ENCODE measurements around the gene MICU1.
"Not testable (repeated sequence)": the region's sequence is repeated elsewhere in the genome, so short reads cannot be mapped to it uniquely, and the experiment has no call there.

The MICU1 gene

DNA sequence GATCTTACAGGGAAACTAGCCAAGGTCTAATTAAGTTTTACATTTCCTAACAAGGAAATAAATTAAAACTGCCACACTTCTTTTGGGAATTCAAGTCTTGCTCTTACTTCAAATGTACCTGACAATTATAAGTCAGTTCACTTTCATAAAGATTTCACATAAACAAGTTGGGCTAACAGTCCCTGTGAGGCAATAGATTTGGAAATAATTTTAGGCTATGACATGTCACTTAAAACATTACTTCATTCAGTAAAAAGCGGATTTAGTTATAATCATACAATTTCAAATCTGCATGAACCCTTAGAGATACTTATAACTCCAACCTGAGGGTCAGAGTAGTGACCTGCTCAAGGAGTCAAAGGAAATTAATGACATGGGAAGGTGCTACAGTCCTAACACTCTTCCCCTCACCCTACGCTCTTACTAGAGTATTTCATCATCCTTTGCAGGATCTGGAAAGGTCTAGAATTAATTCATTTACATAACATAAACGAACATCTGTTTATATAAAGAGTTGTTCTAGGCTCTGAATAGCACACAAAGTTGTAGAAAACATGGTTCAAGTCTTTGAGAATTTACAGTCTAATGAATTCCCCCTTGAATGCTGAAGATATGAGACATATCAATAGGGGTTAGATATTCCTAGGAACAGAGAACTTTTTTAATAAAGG lies 238.8 kb downstream of the MICU1 start:
- no peak for DNase-seq (ENCODE audit: low read depth)

DNA sequence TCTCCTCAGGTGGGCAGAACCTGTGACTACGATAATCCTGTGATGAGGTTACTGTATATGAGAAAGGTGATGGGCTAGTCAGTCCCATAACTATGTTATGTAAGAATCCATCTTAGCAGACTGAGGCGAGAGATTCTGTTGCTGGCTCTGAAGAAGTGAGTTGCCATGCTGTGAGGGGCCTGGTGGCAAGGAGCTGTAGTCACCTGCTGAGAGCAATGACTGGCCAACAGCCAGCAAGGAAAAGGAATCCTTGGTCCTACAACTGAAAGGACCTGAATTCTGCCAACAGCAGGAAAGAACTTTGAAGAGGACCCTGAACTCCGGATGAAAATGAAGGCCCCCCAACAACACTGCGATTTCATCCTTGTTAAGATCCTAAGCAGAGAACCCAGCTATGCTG lies 240.2 kb downstream of the MICU1 start:
- no peak for DNase-seq (ENCODE audit: low read depth)

DNA sequence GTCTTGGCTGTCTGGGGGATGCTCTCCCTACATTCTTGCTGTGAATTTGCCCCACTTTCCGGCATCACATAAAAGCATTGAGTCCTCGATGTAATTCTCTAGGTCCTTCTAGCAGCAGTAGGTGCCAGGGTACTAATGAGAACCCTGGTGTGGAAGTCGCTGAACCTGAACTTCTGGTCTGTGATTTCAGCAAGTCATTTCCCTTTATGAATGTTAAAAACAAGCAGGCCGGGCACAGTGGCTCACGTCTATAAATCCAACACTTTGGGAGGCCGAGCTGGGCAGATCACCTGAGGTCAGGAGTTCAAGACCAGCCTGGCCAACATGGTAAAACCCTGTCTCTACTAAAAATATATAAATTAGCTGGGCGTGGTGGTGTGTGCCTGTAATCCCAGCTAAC lies 240.9 kb downstream of the MICU1 start:
- not testable (repeated sequence) for DNase-seq (ENCODE audit: low read depth)

DNA sequence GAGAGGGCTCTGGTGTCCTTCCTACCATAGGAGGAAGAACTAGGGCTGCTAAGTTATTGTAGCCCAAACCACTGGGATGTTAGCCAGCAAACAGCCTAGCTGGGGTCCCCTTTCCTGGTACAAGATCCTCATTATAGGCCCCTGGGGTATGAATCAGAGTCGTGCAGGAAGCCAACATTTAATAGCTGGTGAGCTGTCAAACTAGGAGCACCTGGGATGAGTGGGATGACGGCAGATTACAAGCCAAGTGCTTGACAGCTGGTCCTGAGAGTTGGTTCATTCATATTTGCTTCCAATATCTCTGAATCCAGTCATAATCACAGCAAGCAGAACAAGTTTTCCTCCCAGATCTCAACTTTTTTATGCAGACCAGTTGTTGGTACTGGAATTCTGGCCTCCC lies 246.1 kb downstream of the MICU1 start:
- no peak for DNase-seq (ENCODE audit: low read depth)

DNA sequence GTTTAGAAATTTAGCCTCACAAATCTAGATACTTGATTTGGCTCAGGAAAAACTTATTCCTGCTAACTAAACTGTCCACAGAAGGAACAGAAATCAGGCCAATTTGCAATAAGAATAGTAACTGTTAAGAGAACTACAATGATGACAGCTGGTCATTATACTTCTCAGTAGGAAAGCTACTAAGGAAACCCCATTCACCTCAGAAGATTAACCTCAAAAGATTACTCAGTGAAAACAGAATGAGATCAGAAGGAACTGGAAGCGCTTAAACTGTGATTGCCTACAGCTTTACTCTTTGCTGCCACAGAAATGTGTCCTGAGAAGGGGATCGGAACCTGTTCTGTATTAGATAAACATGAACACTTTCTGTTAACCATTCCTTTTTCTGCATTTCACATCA lies 246.8 kb downstream of the MICU1 start:
- DNase-seq (ENCODE audit: low read depth): no peak

DNA sequence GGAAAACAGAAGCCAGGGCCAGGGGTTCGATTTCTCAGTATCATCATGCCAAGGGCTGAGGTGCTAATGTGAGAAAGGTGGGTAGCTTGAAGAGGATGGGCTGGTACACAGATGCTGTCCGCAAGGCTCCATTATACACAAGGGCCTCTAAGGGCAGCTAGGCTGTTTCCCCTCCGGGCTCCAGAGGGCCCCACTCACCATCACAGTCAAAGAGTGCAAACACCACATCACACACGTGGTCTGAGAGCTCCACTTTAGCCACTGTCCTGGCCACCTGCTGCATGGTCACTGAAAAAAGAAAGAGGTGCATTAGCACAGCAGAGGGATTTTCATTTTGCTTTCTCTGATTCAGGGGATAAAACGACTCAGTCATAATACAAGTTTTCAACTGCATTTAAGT lies 250.3 kb downstream of the MICU1 start:
- DNase-seq (ENCODE audit: low read depth): no peak

DNA sequence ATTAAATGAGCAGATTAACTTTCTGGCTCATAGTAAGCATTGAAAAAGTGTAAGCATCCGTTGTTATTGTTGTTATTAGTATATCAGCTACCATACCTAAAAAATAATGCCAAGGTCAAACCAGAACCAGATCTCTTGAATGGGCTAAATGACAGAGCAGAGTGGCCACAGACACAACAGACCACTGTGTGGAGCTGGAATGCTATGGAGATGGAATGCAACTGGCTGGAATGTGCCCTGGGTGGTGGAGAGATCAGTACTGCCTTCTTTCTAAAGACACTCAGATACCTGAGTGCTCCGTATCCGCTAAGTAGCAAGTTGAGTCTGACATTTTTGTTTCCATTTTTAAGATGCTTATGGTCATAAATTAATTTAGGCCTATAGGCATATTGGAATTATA lies 250.7 kb downstream of the MICU1 start:
- no peak for DNase-seq (ENCODE audit: low read depth)

DNA sequence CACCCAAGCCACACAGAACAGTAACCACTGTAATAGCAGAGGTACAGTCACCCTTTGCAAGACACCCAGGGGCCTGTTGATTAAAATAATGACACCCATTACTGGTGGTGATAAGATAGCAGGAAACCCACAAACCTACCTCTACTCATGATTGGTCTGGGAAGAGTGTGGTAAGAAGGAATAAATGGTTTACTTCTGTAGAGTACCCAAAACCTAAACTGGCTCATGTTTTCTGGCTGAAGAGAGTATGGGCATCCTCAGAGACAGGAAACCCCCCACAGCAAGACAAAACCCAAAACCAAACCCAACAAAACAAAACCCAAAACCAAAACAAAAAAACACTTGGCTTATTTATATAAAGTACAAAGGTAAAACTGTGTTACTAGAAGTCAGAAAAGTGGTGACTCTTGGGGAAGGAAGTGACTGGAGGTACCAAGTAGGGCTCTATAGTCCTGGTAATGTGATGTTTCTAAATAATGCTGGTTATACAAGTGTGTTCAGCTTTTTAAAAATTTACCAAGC lies 255.6 kb downstream of the MICU1 start:
- DNase-seq (ENCODE audit: low read depth): no peak

DNA sequence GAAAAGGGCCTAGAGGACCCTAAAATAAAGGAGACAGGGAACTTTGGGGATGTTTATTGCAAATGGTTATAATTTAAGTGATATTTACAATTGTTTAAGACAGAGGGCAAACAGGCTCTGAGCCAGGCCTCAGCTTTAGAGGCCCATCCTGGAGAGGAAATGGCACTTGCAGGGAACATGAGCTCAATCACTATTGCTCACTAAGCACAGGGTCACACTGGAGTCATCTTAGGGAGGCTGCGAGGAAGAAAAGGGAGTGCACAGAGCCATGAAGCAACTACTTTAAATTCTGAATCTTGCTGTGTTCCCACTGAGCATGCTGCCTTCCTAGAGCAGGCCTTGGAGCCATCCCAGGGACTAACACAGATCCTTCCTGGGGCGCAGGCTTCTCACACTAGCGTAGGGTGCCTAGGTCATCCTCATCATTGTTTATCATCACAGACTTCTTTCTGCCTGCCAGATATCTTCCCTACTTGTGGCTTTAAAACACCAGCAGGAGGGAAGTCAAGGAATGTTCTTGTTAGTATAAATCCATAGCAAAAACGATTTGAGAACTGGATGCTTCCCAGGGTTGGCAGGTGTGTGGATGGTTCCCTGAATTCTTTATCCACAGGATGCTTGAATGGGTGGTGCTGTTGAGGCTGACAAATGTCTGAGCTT lies 258.4 kb downstream of the MICU1 start:
- no peak for DNase-seq (ENCODE audit: low read depth)

DNA sequence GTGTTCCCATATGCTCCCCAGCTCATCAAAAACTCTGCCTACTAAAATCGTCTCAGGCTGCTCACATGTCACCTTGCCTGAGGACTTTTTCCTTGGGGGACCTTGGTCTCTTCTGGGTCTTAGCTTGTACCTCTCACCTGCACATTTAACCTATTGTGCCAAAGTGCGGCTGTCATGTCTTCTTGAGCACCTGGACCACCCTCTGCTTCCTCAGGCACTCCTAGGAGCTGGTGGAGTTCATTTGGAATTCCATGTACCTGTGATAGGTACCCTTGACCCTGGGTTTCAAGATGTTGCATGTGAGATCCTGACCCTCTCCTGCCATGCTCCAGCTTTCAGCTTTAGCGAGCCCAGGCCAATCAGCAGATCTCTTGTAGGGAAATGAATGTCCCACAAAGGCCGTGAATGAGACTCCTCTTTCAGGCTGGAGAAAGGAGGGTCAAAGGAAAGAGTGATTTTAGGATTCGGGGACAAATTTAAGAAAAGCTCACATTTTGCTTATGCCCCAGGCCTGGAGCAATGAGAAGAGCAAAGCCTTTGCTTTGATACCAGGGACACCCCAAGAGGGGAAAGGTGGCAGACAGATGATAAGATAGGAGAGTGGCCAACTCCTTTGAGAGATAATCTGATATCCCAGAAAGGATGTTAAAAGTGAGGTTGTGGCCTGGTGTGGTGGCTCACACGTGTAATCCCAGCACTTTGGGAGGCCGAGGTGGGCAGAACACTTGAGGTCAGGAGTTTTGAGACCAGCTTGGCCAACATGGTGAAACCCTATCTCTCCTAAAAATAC lies 260.6 kb downstream of the MICU1 start:
- DNase-seq (ENCODE audit: low read depth): no peak

DNA sequence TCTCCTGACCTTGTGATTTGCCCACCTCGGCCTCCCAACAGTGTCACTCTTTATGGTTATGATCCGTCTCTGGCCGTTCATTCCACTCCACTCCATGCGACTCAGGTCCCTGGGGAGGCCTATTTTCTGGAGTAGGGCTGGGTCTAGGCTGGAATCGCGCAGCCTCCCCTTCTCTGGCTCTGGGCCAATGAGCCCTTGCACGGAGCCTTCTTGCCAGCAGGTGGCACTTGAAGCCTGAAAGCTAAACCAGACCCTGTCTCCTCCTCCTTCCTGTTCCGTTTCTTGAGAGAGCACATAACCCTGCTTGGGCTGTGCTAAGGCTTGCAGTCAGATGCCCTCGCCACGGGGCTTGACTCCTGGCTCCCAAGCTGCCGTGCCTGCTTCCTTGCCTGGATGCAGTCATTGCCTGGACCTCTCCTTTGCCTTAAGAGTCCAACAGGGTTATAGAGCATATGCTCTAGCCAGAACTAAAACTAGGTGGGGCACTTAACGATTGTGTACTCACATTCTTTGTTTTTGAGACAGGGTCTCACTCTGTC lies 261.6 kb downstream of the MICU1 start:
- DNase-seq (ENCODE audit: low read depth): peak; percentile 92

DNA sequence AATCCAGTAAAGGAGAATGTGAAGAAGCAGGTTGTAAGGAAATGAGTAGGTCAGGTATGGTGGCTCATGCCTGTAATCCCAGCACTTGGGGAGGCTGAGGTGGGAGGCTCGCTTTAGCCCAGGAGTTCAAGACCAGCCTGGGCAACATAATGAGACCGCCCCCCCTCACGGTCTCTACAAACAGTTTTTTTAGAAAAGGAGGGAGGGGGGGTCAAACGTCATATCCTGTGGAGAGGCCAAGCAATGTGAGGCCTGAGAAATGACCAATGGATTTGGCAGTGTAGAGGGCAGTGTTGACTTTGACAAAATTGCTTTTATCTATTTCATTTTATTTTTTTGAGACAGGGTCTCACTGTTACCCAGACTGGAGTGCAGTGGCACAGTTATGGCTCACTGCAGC lies 268.9 kb downstream of the MICU1 start:
- no peak for DNase-seq (ENCODE audit: low read depth)

DNA sequence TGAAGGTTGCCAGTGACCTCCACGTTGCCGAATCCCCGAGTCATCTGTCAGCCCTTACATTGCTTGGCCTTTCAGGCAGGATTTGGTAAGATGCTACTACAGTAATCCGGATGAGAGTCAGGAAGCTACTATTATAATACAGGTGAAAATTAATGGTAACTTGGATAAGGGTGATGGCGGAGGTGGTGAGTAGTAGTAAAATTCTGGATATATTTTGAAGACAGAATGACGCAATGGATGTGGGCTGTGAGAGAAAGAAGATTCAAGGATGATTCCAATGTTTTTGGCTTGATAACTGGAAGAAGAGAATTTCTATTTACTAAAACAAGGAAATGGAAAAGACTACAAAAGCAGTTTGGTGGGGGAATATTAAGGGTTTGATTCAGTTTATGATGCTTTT lies 269.8 kb downstream of the MICU1 start:
- DNase-seq (ENCODE audit: low read depth): no peak

DNA sequence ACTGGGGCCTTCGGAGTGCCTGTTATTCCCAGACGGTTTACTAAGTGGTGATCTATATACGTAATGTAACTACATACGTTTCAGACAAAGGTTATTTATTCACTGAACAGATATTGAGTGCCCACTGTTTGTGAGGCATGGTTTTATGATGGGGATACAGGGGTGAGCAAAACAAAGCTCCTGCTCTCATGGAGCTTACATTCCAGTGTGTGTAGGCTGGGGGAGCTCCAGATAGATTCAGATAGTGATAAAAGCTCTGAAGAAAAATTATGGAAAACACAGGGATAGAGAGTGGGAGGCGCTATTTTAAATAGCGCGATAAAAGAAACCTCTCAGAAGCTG lies 270.7 kb downstream of the MICU1 start:
- DNase-seq (ENCODE audit: low read depth): no peak

DNA sequence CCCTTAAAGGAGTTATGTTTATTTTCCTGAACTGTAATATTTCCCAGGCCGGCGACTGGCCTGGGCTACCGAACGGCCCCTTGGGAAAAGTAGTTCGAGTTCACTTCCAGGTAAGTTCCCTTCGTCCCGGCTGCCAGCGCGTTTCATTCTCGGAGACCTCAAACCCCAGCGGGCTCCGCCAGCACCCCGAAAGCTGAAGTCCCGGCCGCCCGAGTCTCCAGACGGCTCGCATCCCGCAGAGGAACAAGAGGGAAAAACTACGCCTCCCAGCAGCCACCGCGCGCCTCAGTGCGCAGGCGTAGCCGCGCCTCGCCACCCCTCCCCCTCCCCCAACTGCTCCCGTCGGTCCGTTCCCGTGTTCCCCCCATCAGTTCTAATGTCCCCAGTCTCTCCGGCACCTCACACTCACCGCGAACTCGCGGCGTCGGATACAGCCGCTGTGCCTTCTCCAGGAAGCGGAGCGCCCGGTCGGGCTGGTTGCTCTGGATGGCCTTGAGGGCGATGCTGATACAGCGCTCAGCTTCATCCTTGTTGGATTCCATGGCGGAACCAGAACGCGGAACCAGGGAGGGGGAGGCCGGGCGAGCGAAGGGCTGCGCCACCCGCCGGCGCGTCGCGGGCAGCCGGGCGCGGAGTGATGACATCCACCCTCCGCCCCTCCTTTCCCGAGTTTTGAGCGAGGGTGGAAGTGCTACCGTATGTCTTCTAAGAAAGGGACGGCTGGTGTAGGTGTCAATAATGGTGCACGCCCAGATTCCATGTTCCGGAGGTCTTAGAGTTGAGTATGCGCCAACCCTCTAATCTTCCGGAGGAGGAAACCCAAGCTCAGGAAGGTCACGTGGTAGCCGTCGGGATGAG lies 271.3 kb downstream of the MICU1 start, which contains the start of gene DNAJB12:
DNAJB12 (minus strand) TSS at position 564 of the 858 bp plus-strand sequence; CDS start at position 542, 22 bp downstream.
- peak; percentile 88 for DNase-seq (ENCODE audit: low read depth)

DNA sequence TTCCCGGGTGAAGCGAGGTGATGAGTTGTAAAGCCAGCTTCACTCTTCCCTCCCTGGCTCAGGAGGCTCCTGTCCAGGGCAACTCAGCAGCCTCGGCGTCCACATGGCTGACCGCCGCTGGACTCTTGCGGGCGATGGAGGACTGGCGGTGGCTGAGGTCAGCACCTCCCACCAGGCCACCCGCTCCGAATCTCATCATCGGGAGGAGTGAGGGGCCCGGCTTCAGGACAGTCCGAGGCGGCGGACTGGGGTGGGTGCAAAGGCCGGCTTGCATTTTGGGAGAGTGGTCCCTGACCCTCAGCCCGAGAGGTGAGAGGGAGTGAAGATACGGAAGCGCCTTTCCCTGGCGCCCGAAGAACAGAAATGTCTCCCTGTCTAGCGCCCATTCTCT lies 271.9 kb downstream of the MICU1 start:
- no peak for DNase-seq (ENCODE audit: low read depth)

DNA sequence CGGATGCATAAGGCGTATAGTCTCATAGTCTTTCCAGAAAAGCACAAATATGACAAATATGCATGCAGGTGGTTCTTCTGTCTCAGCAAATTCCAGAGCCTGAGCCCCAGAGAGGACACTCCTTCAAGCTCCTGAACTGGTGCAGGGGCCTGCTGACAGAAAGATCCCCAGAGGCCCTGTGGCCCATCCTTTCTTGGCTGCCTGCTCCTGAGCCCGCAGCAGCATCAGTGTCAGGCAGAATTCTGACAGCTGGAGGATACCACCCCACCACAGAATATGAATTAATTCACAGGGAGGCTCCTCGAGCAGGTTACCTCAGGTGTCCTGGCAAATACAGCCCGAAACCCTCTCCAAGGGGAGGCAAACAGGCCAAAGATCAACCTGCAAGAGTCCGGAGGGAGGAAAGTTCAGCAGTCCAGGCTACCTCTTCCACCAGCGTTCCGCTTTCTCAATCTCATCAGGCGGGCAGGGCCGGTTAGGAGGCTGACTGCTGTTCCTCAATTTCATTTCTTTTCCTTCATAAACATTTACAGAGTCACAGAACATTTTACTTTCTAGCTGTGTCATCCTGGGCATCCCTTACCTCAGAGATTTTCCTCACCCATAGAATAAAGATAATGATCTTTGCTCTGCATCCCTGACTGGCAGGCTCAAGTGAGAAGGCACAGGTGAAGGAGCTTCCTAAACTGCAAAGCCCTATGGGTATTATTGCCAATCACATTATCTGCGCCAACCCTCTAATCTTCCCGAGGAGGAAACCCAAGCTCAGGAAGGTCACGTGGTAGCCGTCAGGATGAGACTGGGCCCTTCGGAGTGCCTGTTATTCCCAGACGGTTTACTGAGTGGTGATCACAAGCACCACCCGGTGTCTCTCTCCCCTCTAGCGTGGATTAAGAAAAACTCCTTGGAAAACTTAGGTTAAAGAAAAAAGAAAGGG lies 272.6 kb downstream of the MICU1 start:
- DNase-seq (ENCODE audit: low read depth): no peak

DNA sequence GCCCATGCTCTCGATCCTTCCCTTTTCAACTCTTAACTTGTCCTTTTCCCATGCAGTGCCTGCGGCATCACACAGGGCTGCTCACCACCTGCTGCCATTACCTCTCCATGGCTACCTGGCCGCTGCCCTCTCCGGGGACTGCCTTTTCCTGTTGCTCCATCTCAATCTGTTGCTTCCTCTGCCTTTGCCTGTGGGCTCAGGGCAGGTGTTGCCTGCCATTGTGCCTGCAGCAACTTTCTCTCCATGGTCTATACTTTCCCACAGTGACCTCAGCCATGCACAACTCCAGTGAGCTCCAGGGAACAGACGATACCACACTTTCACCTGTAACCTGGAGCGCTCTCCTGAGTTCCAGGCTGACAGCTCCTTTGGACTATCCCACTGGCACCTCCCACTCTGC lies 274.4 kb downstream of the MICU1 start:
- DNase-seq (ENCODE audit: low read depth): no peak

DNA sequence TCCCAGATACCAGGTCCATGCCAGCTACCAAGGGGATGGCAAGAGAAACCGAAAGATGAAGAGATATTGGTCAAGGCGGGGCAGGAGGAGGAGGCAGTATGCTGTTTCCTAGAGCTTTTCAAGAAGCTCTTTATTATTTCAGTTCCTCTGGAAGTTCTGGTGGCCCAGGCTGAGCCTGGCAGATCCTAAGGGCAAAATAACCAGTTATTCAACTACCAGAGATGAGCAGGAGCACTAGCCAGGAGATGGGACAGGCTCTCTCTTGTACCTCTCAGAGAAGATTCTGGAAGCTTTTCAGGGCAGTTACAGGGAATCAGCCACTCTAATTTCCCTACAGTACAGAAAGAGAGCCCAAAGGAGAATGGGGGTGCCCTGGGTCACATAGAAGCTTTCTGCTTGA lies 276.4 kb downstream of the MICU1 start:
- DNase-seq (ENCODE audit: low read depth): no peak

DNA sequence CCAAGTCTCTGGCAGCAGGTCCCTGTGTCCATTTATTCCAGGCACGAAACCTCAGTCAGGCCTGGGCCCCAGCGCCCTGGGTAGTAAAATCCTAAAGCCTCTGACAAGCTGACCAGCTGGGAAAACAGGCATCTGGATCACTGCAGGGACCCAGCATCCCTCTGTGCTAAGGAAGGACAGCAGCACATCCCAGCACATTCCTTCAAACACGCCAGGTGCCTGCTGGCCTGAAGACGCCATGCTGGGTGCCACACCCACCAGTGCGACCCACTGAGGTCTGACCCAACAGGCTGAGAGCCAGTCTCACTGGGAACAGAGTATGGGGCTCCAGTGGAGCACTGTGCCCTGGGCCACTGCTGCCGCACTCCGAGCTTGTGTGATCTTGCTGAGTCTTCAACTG lies 277.6 kb downstream of the MICU1 start:
- DNase-seq (ENCODE audit: low read depth): no peak

DNA sequence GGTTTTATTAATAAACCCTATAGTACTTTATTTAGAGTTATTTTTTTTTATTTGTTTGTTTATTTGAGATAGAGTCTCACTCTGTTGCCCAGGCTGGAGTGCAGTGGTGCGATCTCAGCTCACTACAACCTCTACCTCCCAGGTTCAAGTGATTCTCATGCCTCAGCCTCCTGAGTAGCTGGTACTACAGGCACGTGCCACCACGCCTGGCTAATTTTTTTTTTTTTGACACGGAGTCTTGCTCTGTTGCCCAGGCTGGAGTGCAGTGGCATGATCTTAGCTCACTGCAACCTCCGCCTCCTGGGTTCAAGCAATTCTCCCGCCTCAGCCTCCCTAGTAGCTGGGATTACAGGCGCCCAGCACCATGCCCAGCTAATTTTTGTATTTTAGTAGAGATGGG lies 279.8 kb downstream of the MICU1 start:
- not testable (repeated sequence) for DNase-seq (ENCODE audit: low read depth)
